Osteoblast (primary cell): ENCODE data around the gene TSPAN10. TPM values are rescaled to one million over a fixed set of nuclear protein-coding genes. Genes with fewer than 3 reads are reported as not detected.

Experiments used
- DNase-seq: peaks from one replicate; pipeline ENCODE4 v3.0.0; 2011; ENCODE audit warnings: low spot score, mixed read lengths; ENCODE audit not compliant: insufficient read length; ENCODE audit errors: missing footprints
- H2AFZ ChIP-seq: 2 replicates; pipeline ENCODE4 v1.6.0; 2011; ENCODE audit warnings: mild to moderate bottlenecking, low read length
- H3K27ac ChIP-seq: 2 replicates; pipeline ENCODE4 v1.5.1; 2011; ENCODE audit warnings: mild to moderate bottlenecking, low read depth, low read length, moderate library complexity
- H3K27me3 ChIP-seq: 2 replicates; pipeline ENCODE4 v1.6.0; 2012; ENCODE audit warnings: mild to moderate bottlenecking, control low read depth, inconsistent platforms, low read length, moderate library complexity; ENCODE audit not compliant: insufficient read depth
- H3K36me3 ChIP-seq: 2 replicates; pipeline ENCODE4 v1.5.1; 2011; ENCODE audit warnings: mild to moderate bottlenecking, low read length, control low read depth, moderate library complexity; ENCODE audit not compliant: insufficient read depth
- H3K4me1 ChIP-seq: 2 replicates; pipeline ENCODE4 v1.5.1; 2011; ENCODE audit warnings: mild to moderate bottlenecking, low read length, control low read depth, moderate library complexity; ENCODE audit not compliant: insufficient read depth
- H3K4me2 ChIP-seq: 2 replicates; pipeline ENCODE4 v1.6.0; 2011; ENCODE audit warnings: mild to moderate bottlenecking, low read length; ENCODE audit not compliant: insufficient read depth
- H3K4me3 ChIP-seq: fragments of 200-600 bp; sonication (generic); 3 replicates; pipeline ENCODE4 v1.5.1; 2012; ENCODE audit warnings: mild to moderate bottlenecking, low read length, inconsistent platforms; ENCODE audit not compliant: insufficient read depth
- H3K79me2 ChIP-seq: 2 replicates; pipeline ENCODE4 v1.6.0; 2012; ENCODE audit warnings: mild to moderate bottlenecking, low read length, control low read depth, inconsistent platforms; ENCODE audit not compliant: insufficient read depth
- H3K9me3 ChIP-seq: 2 replicates; pipeline ENCODE4 v1.5.1; 2011; ENCODE audit warnings: low read depth, low read length, control low read depth
- H4K20me1 ChIP-seq: 2 replicates; pipeline ENCODE4 v1.6.0; 2012; ENCODE audit warnings: mild to moderate bottlenecking, low read length, control low read depth; ENCODE audit not compliant: insufficient read depth
- total RNA-seq: library from RNA; depleted of rRNA; stranded (reverse); fragments of >200 nt; gene quantifications from 2 replicates; pipeline ENCODE4 v1.2.3, GENCODE V29; 2012
- TF ChIP-seq, protein P1 (sequence below): IDR thresholded peaks from 2 replicates; pipeline ENCODE4 v1.5.1; 2011; ENCODE audit warnings: mild to moderate bottlenecking, low read depth, low read length, moderate library complexity; ENCODE audit errors: extremely low read depth

The TSPAN10 gene
- total RNA-seq, 1 donor = 2.9 TPM

GRCh38 chr17:81603846-81604610 is 33.0 kb upstream of the TSPAN10 start:
- H3K27ac ChIP-seq = no peak overlapping the region
- H3K4me2 ChIP-seq = no peak overlapping the region
- H2AFZ ChIP-seq = no peak overlapping the region
- H3K4me1 ChIP-seq = peaks cover 26% of the 10 kb centered on the region
- H3K36me3 ChIP-seq = peaks cover 84% of the 10 kb centered on the region
- TF ChIP-seq, protein P1, sequence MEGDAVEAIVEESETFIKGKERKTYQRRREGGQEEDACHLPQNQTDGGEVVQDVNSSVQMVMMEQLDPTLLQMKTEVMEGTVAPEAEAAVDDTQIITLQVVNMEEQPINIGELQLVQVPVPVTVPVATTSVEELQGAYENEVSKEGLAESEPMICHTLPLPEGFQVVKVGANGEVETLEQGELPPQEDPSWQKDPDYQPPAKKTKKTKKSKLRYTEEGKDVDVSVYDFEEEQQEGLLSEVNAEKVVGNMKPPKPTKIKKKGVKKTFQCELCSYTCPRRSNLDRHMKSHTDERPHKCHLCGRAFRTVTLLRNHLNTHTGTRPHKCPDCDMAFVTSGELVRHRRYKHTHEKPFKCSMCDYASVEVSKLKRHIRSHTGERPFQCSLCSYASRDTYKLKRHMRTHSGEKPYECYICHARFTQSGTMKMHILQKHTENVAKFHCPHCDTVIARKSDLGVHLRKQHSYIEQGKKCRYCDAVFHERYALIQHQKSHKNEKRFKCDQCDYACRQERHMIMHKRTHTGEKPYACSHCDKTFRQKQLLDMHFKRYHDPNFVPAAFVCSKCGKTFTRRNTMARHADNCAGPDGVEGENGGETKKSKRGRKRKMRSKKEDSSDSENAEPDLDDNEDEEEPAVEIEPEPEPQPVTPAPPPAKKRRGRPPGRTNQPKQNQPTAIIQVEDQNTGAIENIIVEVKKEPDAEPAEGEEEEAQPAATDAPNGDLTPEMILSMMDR = no peak
- H3K27me3 ChIP-seq = no peaks in the 10 kb centered on the region
- no peak overlapping the region for H3K4me3 ChIP-seq
- DNase-seq = no peak
- H3K79me2 ChIP-seq = peaks cover 58% of the 10 kb centered on the region
- peaks cover 37% of the 10 kb centered on the region for H4K20me1 ChIP-seq
- no peaks in the 10 kb centered on the region for H3K9me3 ChIP-seq

- DNase-seq = no peak
- H3K9me3 ChIP-seq = no peaks in the 10 kb centered on the region
- H3K27ac ChIP-seq = peak overlapping the region; percentile 64
- TF ChIP-seq, protein P1 = no peak
- peaks cover 79% of the 10 kb centered on the region for H3K36me3 ChIP-seq
- H3K4me1 ChIP-seq = peaks cover 16% of the 10 kb centered on the region
- no peaks in the 10 kb centered on the region for H3K27me3 ChIP-seq
- peaks cover 33% of the 10 kb centered on the region for H4K20me1 ChIP-seq
- H3K4me3 ChIP-seq = no peak overlapping the region
- H3K79me2 ChIP-seq = peaks cover 69% of the 10 kb centered on the region
- no peak overlapping the region for H2AFZ ChIP-seq
- peak overlapping the region; percentile 7 for H3K4me2 ChIP-seq
Measured at GRCh38 chr17:81607431-81607830, 29.6 kb upstream of the TSPAN10 start.

GRCh38 chr17:81608082-81608481 is 28.9 kb upstream of the TSPAN10 start:
- Histone ChIP-seq H3K27me3 (no peaks in the 10 kb centered on the region), H3K4me1 (peaks cover 16% of the 10 kb centered on the region), H3K4me3 (no peak overlapping the region), H3K79me2 (peaks cover 75% of the 10 kb centered on the region), H4K20me1 (peaks cover 36% of the 10 kb centered on the region), H3K36me3 (peaks cover 82% of the 10 kb centered on the region), H3K27ac (peak overlapping the region; percentile 64), H3K9me3 (no peaks in the 10 kb centered on the region), H3K4me2 (peak overlapping the region; percentile 7), H2AFZ (no peak overlapping the region)
- no peak for DNase-seq
- TF ChIP-seq, protein P1 = no peak

DNA sequence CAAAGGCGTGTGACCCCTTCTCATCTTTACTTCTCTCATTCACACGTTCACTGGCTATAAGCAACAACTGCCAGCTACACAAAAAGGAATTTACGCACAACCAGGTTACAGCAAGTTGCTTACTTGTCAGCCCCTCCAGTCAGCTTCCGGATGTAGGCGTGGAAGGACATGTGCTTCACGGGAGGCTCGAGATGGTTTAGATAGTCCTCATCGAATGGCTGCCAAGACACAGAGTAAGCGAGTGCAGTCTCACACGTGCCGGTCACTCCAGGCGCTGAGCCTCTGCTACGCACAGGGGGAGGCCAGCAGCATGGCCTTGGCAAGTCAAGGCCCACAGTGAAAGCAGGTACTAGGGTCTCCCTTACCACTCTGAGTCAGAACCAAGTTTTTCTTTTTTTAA is 28.4 kb upstream of the TSPAN10 start:
- peaks cover 36% of the 10 kb centered on the region for H4K20me1 ChIP-seq
- no peaks in the 10 kb centered on the region for H3K27me3 ChIP-seq
- peaks cover 78% of the 10 kb centered on the region for H3K79me2 ChIP-seq
- peak overlapping the region; percentile 64 for H3K27ac ChIP-seq
- H3K9me3 ChIP-seq = no peaks in the 10 kb centered on the region
- no peak overlapping the region for H3K4me3 ChIP-seq
- no peak for DNase-seq
- H2AFZ ChIP-seq = no peak overlapping the region
- no peak overlapping the region for H3K4me2 ChIP-seq
- H3K36me3 ChIP-seq = peaks cover 83% of the 10 kb centered on the region
- H3K4me1 ChIP-seq = peaks cover 16% of the 10 kb centered on the region
- TF ChIP-seq, protein P1 = no peak
